Stimulated activated CD4-positive, alpha-beta T cell treated with anti-CD3 and anti-CD28 coated beads, Interleukin-2, amount 100 ng/mL, for 24 hours (primary cell): ENCODE data around the gene STX8.

Experiments used
- DNase-seq, 2 donors: peaks; one replicate each; pipeline ENCODE4 v3.0.0-alpha.2; 2020

Gene STX8

DNA sequence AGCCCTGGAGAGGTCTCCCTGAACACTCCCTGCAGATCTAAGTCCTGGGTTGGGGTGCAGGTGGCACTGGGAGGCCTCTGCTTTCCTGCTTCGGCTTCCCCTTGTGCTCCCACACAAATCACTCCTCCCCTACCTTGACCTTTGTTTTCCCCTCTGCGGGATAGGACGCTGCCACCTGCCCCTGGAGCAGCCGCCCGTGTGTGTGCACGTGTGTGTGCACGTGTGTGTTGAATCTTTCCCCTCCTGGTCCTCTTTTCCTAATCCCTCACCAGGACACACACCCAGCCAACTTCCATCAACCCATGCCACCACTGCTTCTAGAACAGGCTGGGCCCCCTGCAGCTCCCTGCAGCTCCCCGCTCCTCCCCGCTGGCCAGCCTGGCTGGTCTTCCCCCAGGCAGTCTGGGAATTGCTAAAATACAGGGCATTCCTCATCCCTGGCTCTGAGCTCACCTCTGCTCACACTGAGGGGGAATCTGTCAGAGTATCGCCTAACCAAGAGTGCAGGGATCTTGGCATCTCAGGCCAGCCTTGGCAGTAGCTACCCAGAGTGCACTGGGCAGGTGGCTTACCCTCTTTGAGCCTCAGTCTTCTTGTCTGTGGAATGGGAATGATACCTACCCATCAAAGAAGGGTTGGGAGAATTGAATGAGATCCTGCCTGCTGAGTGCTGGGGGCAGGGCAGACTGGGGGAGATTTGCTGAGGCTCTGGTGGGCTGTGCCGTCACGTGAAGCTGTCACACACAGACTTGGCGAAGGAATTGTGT, 355.8 kb downstream of the STX8 start:
- no peak for DNase-seq

DNA sequence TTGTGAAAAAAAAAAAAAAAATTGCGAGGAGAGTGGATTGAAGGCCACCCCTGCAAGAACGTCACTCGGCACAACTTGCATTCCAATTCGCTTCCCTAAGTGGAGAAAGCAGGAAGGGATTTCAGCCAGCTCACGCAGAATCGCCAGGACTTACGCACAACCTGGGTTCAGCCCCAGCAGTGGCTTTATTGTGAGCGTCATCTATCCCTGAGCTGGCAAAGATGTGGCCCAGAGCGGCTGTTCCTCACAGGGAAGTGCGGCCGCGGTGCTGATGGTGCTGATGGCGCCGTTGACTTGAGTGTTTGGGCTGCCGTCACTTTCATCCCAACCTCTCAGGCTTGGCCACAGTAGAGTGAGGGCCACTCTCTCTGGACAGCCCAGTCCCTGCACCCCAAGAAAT, 356.7 kb downstream of the STX8 start:
- DNase-seq, result no peak

DNA sequence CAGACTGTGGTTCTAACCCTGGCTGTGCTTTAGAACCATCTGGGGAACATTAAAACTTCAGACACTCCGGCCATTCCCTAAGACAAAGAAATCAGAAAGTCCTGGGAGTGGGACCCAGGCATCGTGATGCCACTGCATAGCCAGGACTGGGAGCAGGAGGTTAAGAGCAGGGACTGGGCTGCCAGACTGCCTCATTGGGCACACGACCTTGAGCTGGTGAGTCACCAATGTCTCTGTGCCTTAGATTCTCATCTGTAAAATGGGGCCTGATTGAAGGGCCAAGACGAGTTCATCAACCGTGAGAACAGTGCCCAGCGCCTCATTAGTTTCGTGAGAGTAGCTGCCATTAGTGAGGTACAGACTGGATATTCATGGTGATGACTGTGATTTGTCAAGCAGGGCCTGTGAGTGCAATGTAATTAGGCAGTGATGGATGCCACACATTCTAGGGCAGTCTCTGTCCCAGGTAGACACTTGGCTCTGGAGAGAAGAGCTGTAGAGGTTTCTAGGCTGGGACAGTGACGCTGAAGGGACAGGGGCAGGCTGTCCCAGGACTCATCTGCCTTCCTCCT, 357.5 kb downstream of the STX8 start:
- no peak for DNase-seq

DNA sequence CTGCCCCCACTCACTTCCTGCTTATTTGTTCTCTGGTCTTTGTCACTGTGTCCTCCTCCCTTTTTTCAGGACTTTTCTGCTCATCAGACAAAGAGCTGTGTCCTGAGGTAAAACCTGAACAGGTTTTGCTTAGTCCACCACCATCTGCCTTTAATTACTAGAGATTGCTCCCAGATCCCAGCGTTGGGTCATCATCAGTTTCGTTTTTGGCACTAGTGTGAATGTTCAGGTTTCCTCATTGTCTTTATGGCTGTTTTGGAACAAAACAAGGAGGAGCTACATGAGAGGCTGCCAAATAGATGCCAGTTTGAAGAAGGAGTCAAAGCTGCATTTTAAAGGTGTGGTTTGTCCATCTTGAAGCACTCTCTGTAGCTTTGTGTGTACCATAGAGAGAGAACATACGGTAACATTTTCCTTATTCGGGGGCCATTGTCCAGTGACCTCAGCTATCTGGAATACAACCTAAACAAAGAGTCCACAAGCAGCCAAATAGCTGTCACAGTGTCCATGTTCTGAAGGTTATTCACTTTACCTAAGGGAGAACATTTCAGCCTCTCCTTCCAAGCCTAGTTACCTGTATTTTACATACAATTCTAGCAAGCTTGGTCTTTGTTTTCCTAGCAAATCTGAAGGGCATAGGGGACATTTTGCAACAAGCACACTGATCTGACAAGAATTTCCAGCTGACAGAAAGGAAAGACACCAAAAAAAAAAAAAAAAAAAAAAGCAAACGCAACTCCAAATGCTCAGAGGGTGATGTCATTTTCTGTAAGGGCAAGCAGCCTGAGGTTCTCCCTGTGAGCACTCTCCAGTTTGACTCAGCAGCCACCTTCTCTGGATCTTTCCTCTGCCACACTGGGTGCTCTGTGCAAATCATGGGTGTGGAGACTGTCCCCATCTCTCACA, 358.2 kb downstream of the STX8 start:
- DNase-seq, result no peak

GRCh38 chr17:9215465-9215864, 360.2 kb downstream of the STX8 start:
- DNase-seq, result no peak

DNA sequence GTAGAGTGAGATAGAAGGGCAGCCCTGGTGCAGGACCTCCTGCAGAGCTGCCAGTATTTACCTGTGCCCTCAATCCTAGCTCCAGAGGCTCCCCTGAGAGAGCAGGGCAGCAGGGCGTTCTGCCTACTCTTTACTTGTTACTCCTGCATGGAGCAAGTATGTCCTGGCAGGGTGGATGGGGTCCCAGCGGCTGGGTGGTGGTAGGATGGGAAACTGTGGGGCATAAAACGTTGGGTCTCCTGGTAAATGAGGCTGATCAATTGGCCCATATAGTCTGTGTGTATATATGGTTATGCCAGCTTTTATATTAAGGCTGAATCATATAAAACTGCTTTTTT, 362.3 kb downstream of the STX8 start:
- DNase-seq, result no peak

GRCh38 chr17:9212376-9213302, 363.0 kb downstream of the STX8 start:
- no peak for DNase-seq

DNA sequence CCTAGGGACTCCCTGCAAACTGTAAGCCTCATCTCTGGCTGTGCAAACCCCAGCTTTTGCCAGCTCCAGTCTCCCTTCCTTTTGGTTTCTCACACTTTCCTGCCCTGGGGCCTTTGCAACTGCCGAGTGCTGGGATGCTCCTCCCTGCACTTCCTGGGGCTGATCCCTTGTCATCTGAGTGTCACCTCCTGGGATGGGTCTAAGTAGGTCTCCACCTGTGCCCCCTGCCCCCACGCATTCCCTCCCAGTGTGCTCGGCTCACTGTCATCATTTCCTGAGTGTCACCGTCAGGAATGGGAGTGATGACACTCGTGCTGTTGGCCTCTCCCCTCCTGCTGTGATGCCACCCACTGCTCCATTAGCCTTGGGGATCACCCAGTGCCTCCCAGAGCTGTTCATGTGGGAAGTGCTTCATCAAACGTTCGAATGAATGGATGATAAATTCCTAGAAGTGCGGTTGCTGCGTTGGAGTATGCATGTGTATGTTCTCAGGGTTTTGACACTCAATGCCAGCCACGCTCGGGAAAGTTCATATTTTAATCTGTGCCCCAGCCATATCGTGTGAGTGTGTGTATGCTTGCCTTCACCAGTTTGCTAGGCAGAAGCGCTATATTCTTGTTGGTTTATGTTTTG, 364.4 kb downstream of the STX8 start:
- no peak for DNase-seq

- DNase-seq, result no peak
Observed at GRCh38 chr17:9209781-9210370, 365.7 kb downstream of the STX8 start.

DNA sequence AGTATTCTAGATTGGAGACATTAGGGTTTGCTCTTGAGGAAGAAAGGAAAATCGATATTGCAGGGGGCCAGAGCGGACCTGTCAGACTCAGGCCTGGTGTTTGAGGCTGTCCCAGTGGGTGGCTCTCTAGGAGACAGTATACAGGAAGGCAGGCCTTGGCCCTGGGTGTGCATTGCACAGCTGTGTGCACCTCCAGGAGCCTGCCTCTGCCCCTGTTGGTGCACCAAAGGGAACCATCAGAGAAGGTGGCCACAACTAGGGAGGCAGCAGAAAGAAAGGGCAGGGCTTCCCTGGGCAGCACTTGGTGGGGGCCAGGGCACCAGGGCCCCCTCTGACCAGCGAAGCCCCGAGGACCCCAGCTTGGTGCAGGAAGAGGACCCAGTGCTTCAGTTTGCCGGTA, 366.3 kb downstream of the STX8 start:
- no peak for DNase-seq

- no peak for DNase-seq
Observed at GRCh38 chr17:9208381-9209105, 367.1 kb downstream of the STX8 start.

GRCh38 chr17:9206741-9207332, 368.8 kb downstream of the STX8 start:
- no peak for DNase-seq

DNA sequence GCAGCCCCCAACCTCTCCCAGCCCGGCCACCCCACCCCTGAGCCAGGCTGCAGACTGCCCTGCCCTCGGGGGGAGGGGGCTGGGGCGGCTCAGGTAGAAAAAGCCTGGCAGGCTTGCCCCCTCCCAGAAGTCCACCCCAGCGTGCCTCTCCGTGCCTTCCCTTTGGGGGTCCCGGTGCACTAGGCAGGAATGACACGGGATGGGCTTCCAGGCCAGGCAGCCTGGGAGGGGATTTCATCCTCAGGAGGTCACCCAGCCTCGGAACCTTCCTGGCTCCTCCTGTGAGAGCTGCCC, 369.3 kb downstream of the STX8 start:
- DNase-seq, result no peak

- no peak for DNase-seq
Observed at GRCh38 chr17:9205520-9206409, 369.9 kb downstream of the STX8 start.

DNA sequence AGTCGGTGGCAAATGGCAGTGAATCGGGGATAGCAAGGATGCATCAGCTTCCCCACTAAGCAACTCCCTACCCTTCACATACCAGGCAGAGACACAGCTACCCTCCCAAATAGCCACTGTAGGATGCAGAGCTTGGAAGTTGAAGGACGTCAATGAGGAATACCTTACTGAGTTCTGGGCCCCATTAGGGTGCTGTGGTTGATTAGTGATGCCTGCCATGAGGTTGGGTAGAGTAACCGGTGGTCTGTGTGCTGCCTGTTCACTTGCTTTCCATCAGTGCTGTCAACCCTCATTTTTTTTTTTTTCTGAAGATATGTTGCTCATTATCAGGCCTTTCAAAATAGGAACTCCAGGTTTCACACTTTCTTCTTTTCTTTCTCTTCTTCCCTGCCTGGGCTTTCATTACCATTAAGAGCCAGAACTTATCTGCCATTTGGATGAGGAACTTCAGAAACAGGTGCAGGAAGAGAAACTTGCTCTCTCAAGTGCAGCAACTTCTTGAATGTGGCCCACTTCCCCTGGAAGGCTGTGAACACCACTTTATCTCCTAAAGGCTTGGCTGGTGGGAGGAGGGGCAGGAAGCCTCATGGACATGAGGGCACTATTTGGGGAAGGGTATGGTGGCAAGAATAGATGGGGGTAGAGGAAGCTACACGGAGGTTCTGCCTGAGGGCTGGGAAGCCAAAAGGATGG, 370.8 kb downstream of the STX8 start:
- DNase-seq, result no peak

GRCh38 chr17:9203771-9204425, 371.7 kb downstream of the STX8 start:
- DNase-seq, result no peak

DNA sequence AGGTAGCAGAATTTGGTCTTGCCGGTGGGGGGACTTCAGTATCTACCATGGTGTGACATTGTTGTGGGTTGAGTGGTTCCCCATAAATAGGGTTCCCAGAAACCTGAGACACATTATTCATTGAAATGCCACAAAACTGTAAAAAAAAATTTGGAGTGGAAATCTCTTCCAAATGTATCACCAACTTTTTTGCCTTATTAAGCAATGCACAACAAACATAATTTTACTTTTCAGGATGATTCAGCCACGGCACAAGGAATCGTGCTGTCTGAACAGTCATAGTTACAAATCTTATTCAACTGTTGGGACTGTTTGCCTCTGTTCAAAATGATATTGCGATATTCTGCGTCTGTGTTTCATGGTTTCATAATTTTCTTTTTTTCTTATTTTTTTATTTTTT, 373.1 kb downstream of the STX8 start:
- DNase-seq, result no peak

DNA sequence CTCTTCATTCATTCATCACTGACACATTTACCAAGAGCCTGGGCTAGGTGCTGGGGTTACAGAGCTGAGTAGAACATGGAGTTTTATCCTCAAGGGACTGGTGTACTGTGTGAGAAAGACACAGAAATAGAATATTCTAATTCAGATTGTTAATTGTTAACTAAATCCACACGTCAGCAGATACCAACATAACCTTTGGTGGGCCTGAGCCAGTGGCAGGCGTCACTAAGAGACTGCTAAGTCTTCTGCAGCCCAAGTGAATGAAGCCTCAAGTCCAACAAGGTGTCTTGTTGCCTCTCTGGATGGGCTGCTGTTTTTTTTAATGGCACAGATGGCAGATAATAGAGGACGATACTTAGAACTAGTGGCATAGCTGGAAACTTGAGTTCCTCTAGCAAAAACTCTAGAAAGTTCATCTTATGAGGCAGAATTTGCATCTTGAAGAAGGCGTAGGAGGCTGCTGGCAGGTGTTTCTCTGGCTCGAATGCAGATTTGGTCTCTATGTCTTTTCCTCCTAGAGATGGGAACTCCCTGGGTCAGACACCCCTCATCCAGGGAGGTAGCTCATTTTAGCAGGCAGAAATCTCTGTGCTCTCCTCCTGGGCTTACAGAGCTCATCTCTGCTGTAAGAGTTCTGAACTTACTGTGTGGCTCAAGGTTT, 374.8 kb downstream of the STX8 start:
- no peak for DNase-seq
